ENCODE results near the gene OR2S2.

- TF ChIP-seq CTCF (IDR thresholded peaks at IDR 0.05) (no peak), POLR2A (IDR thresholded peaks at IDR 0.05) (no peak)
Observed at GRCh38 chr9:35938474-35939356, 19.2 kb downstream of the OR2S2 start.
